ENCODE measurements around the gene PIGR.

The PIGR gene

GRCh38 chr1:206896261-206896660 is 50.0 kb downstream of the PIGR start:
- DNase-seq: no peak
- CTCF ChIA-PET: interaction anchor here (1.0 to 2.6 kb wide), 4 partner anchors 11 to 31 kb away, joined by 3 to 12 read pairs (median 6); partner anchors contain the start of gene IL20

GRCh38 chr1:206895837-206896242 is 50.4 kb downstream of the PIGR start:
- no peaks in the 10 kb centered on the region for H3K9me3 ChIP-seq (ENCODE audit: control extremely low read depth in 1 of 5, control insufficient read depth in 4 of 5, insufficient read depth in 2 of 5, low read depth in 1 of 5, low read length in 4 of 5)
- DNase-seq: no peak
- 64% methylated on average over 3 of the region's 3 CpGs for WGBS (ENCODE audit: insufficient coverage)
- H3K4me1 ChIP-seq (ENCODE audit: control extremely low read depth in 1 of 4, control insufficient read depth in 4 of 4, insufficient read depth in 4 of 4, low read length in 3 of 4): peaks cover 0 to 3% (median 0%) of the 10 kb centered on the region in 4 experiments
- no peak overlapping the region for H3K27ac ChIP-seq (ENCODE audit: insufficient read depth in 1 of 2, low read depth in 1 of 2, low read length in 2 of 2, poor library complexity in 1 of 2, severe bottlenecking in 2 of 2)
- no peaks in the 10 kb centered on the region for H3K36me3 ChIP-seq (ENCODE audit: control insufficient read depth in 4 of 4, insufficient read depth in 4 of 4, low read length in 3 of 4)
- no peak overlapping the region for H3K4me3 ChIP-seq (ENCODE audit: control insufficient read depth in 1 of 7, extremely low read depth in 1 of 7, insufficient read depth in 4 of 7, low read depth in 2 of 7, low read length in 6 of 7)
- CTCF ChIA-PET: interaction anchor here (0.9 to 2.6 kb wide), 7 partner anchors 9 to 31 kb away, joined by 3 to 12 read pairs (median 5); partner anchors contain the start of gene IL20
- POLR2A ChIA-PET: interaction anchor here (0.9 kb wide), 1 partner anchor 63 kb away, joined by 3 read pairs; no protein-coding TSS in a partner anchor
- no peaks in the 10 kb centered on the region for H3K27me3 ChIP-seq (replicated peaks in 2 of 5; ENCODE audit: control insufficient read depth in 4 of 5, insufficient read depth in 5 of 5, low read length in 4 of 5)

More at GRCh38 chr1:206896261-206896660, 50.0 kb downstream of the PIGR start:
- Histone ChIP-seq H3K27me3 (replicated peaks in 2 of 5; ENCODE audit: control insufficient read depth in 4 of 5, insufficient read depth in 5 of 5, low read length in 4 of 5) (no peaks in the 10 kb centered on the region), H3K27ac (ENCODE audit: insufficient read depth in 1 of 2, low read depth in 1 of 2, low read length in 2 of 2, poor library complexity in 1 of 2, severe bottlenecking in 2 of 2) (no peak overlapping the region), H3K9me3 (ENCODE audit: control extremely low read depth in 1 of 5, control insufficient read depth in 4 of 5, insufficient read depth in 2 of 5, low read depth in 1 of 5, low read length in 4 of 5) (no peaks in the 10 kb centered on the region), H3K4me1 (ENCODE audit: control extremely low read depth in 1 of 4, control insufficient read depth in 4 of 4, insufficient read depth in 4 of 4, low read length in 3 of 4) (no peaks in the 10 kb centered on the region), H3K36me3 (ENCODE audit: control insufficient read depth in 4 of 4, insufficient read depth in 4 of 4, low read length in 3 of 4) (no peaks in the 10 kb centered on the region), H3K4me3 (ENCODE audit: control insufficient read depth in 1 of 7, extremely low read depth in 1 of 7, insufficient read depth in 4 of 7, low read depth in 2 of 7, low read length in 6 of 7) (no peak overlapping the region)
- POLR2A ChIA-PET: interaction anchor here (0.9 kb wide), 1 partner anchor 63 kb away, joined by 3 read pairs; no protein-coding TSS in a partner anchor
- 100% methylated on average over 3 of the region's 3 CpGs for whole genome bisulfite sequencing (ENCODE audit: insufficient coverage)

GRCh38 chr1:206895325-206895724 is 50.9 kb downstream of the PIGR start:
- Histone ChIP-seq H3K9me3 (ENCODE audit: control extremely low read depth in 1 of 5, control insufficient read depth in 4 of 5, insufficient read depth in 2 of 5, low read depth in 1 of 5, low read length in 4 of 5) (no peaks in the 10 kb centered on the region), H3K4me1 (ENCODE audit: control extremely low read depth in 1 of 4, control insufficient read depth in 4 of 4, insufficient read depth in 4 of 4, low read length in 3 of 4) (peaks cover 0 to 8% (median 2%) of the 10 kb centered on the region in 4 experiments), H3K4me3 (ENCODE audit: control insufficient read depth in 1 of 7, extremely low read depth in 1 of 7, insufficient read depth in 4 of 7, low read depth in 2 of 7, low read length in 6 of 7) (no peak overlapping the region), H3K27ac (ENCODE audit: insufficient read depth in 1 of 2, low read depth in 1 of 2, low read length in 2 of 2, poor library complexity in 1 of 2, severe bottlenecking in 2 of 2) (no peak overlapping the region), H3K27me3 (replicated peaks in 2 of 5; ENCODE audit: control insufficient read depth in 4 of 5, insufficient read depth in 5 of 5, low read length in 4 of 5) (no peaks in the 10 kb centered on the region), H3K36me3 (ENCODE audit: control insufficient read depth in 4 of 4, insufficient read depth in 4 of 4, low read length in 3 of 4) (no peaks in the 10 kb centered on the region)
- ChIA-PET CTCF (interaction anchor here (0.9 to 2.6 kb wide), 6 partner anchors 10 to 30 kb away, joined by 4 to 12 read pairs (median 6); partner anchors contain the start of gene IL20), POLR2A (no interaction called here)
- WGBS (ENCODE audit: insufficient coverage): 100% methylated on average over 2 of the region's 3 CpGs
- DNase-seq: no peak

- Histone ChIP-seq H3K27ac (ENCODE audit: insufficient read depth in 1 of 2, low read depth in 1 of 2, low read length in 2 of 2, poor library complexity in 1 of 2, severe bottlenecking in 2 of 2) (no peak overlapping the region), H3K27me3 (replicated peaks in 2 of 5; ENCODE audit: control insufficient read depth in 4 of 5, insufficient read depth in 5 of 5, low read length in 4 of 5) (no peaks in the 10 kb centered on the region), H3K4me1 (ENCODE audit: control extremely low read depth in 1 of 4, control insufficient read depth in 4 of 4, insufficient read depth in 4 of 4, low read length in 3 of 4) (peaks cover 0 to 9% (median 2%) of the 10 kb centered on the region in 4 experiments), H3K4me3 (ENCODE audit: control insufficient read depth in 1 of 7, extremely low read depth in 1 of 7, insufficient read depth in 4 of 7, low read depth in 2 of 7, low read length in 6 of 7) (no peak overlapping the region), H3K9me3 (ENCODE audit: control extremely low read depth in 1 of 5, control insufficient read depth in 4 of 5, insufficient read depth in 2 of 5, low read depth in 1 of 5, low read length in 4 of 5) (no peaks in the 10 kb centered on the region), H3K36me3 (ENCODE audit: control insufficient read depth in 4 of 4, insufficient read depth in 4 of 4, low read length in 3 of 4) (no peaks in the 10 kb centered on the region)
- no CpG with 5 or more reads among the region's 2 CpGs for WGBS (ENCODE audit: insufficient coverage)
- DNase-seq: no peak
- POLR2A ChIA-PET: no interaction called here
- CTCF ChIA-PET: interaction anchor here (1.2 to 2.8 kb wide), 4 partner anchors 13 to 42 kb away, joined by 3 to 12 read pairs (median 4); no protein-coding TSS in a partner anchor
These were observed 52.9 kb downstream of the PIGR start for GRCh38 chr1:206893380-206893779.

GRCh38 chr1:206892351-206892984 is 53.8 kb downstream of the PIGR start:
- ChIA-PET CTCF (interaction anchor here (1.5 to 2.8 kb wide), 2 partner anchors 14 to 17 kb away, joined by 4 to 12 read pairs; no protein-coding TSS in a partner anchor), POLR2A (no interaction called here)
- H3K36me3 ChIP-seq (ENCODE audit: control insufficient read depth in 4 of 4, insufficient read depth in 4 of 4, low read length in 3 of 4): no peaks in the 10 kb centered on the region
- no peaks in the 10 kb centered on the region for H3K27me3 ChIP-seq (replicated peaks in 2 of 5; ENCODE audit: control insufficient read depth in 4 of 5, insufficient read depth in 5 of 5, low read length in 4 of 5)
- 95% methylated on average over 3 of the region's 3 CpGs for WGBS (ENCODE audit: insufficient coverage)
- no peak overlapping the region for H3K27ac ChIP-seq (ENCODE audit: insufficient read depth in 1 of 2, low read depth in 1 of 2, low read length in 2 of 2, poor library complexity in 1 of 2, severe bottlenecking in 2 of 2)
- H3K4me1 ChIP-seq (ENCODE audit: control extremely low read depth in 1 of 4, control insufficient read depth in 4 of 4, insufficient read depth in 4 of 4, low read length in 3 of 4): peaks cover 0 to 9% (median 2%) of the 10 kb centered on the region in 4 experiments
- DNase-seq: no peak
- H3K4me3 ChIP-seq (ENCODE audit: control insufficient read depth in 1 of 7, extremely low read depth in 1 of 7, insufficient read depth in 4 of 7, low read depth in 2 of 7, low read length in 6 of 7): no peak overlapping the region
- H3K9me3 ChIP-seq (ENCODE audit: control extremely low read depth in 1 of 5, control insufficient read depth in 4 of 5, insufficient read depth in 2 of 5, low read depth in 1 of 5, low read length in 4 of 5): no peaks in the 10 kb centered on the region

GRCh38 chr1:206891412-206891811 is 54.9 kb downstream of the PIGR start:
- Histone ChIP-seq H3K27me3 (replicated peaks in 2 of 5; ENCODE audit: control insufficient read depth in 4 of 5, insufficient read depth in 5 of 5, low read length in 4 of 5) (no peaks in the 10 kb centered on the region), H3K4me3 (ENCODE audit: control insufficient read depth in 1 of 7, extremely low read depth in 1 of 7, insufficient read depth in 4 of 7, low read depth in 2 of 7, low read length in 6 of 7) (no peak overlapping the region), H3K4me1 (ENCODE audit: control extremely low read depth in 1 of 4, control insufficient read depth in 4 of 4, insufficient read depth in 4 of 4, low read length in 3 of 4) (peaks cover 0 to 9% (median 2%) of the 10 kb centered on the region in 4 experiments), H3K9me3 (ENCODE audit: control extremely low read depth in 1 of 5, control insufficient read depth in 4 of 5, insufficient read depth in 2 of 5, low read depth in 1 of 5, low read length in 4 of 5) (no peaks in the 10 kb centered on the region), H3K27ac (ENCODE audit: insufficient read depth in 1 of 2, low read depth in 1 of 2, low read length in 2 of 2, poor library complexity in 1 of 2, severe bottlenecking in 2 of 2) (no peak overlapping the region), H3K36me3 (ENCODE audit: control insufficient read depth in 4 of 4, insufficient read depth in 4 of 4, low read length in 3 of 4) (no peaks in the 10 kb centered on the region)
- WGBS (ENCODE audit: insufficient coverage): 100% methylated on average over 1 of the region's 1 CpG
- no peak for DNase-seq
- POLR2A ChIA-PET: no interaction called here
- CTCF ChIA-PET: interaction anchor here (0.8 to 2.8 kb wide), 2 partner anchors 15 to 22 kb away, joined by 3 to 12 read pairs; no protein-coding TSS in a partner anchor

Measured in common myeloid progenitor, CD34-positive (primary cell).